Adrenal gland (tissue), 5 donors: ENCODE data around the gene AP2A2.

Experiments
- POLR2A ChIP-seq, 2 donors: fragments of 450-650 bp; IDR thresholded peaks; one replicate each; pipeline ENCODE4 v1.6.1; 2017; ENCODE audit warnings: antibody characterized with exemption in 2 of 2, mild to moderate bottlenecking in 2 of 2, moderate library complexity in 1 of 2
- TF ChIP-seq, protein P1 (sequence below), 6 experiments: fragments of 450-650 bp in 4 of 6; fragments of 200-600 bp in 2 of 6; sonication (generic) in 1 of 6; IDR thresholded peaks; 1 replicate in 5 of 6; 2 replicates in 1 of 6; pipeline versions ENCODE4 v1.5.1 to v1.8.0; 2016 to 2021; ENCODE audit warnings: antibody characterized with exemption in 6 of 6, mild to moderate bottlenecking in 2 of 6, moderate library complexity in 1 of 6
- donor health status: DM: no; HTN: no; CAD: no.

- TF ChIP-seq POLR2A (IDR thresholded peaks at IDR 0.05), result no peak
- TF ChIP-seq, protein P1, sequence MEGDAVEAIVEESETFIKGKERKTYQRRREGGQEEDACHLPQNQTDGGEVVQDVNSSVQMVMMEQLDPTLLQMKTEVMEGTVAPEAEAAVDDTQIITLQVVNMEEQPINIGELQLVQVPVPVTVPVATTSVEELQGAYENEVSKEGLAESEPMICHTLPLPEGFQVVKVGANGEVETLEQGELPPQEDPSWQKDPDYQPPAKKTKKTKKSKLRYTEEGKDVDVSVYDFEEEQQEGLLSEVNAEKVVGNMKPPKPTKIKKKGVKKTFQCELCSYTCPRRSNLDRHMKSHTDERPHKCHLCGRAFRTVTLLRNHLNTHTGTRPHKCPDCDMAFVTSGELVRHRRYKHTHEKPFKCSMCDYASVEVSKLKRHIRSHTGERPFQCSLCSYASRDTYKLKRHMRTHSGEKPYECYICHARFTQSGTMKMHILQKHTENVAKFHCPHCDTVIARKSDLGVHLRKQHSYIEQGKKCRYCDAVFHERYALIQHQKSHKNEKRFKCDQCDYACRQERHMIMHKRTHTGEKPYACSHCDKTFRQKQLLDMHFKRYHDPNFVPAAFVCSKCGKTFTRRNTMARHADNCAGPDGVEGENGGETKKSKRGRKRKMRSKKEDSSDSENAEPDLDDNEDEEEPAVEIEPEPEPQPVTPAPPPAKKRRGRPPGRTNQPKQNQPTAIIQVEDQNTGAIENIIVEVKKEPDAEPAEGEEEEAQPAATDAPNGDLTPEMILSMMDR (IDR thresholded peaks at IDR 0.05), result no peak
Measured at GRCh38 chr11:995752-996420, 70.2 kb downstream of the AP2A2 start.
